IMR-90 (cell line): Measurements from ENCODE around the gene COPB1. TPM values are rescaled to one million over a fixed set of nuclear protein-coding genes. Genes with fewer than 3 reads are reported as not detected.

Experiments
- ATAC-seq: fragments of 200-7000 bp; cut with Tn5 transposase; 2 replicates; pipeline ENCODE4 v1.9.1; 2020; ENCODE audit warnings: low read depth, mild to moderate bottlenecking, moderate library complexity
- BruUV-seq: library from RNA; stranded (reverse); fragments of 400-500 nt; replicated peaks from 2 replicates; lab custom pipeline; 2021; lab: Mats Ljungman, UMichigan
- CTCF ChIA-PET: fragments of 300-600 bp; formaldehyde crosslinking; extraction: SDS; loops from one replicate; lab custom pipeline; 2021; ENCODE audit warnings: antibody characterized with exemption; lab: Yijun Ruan, JAX
- POLR2A ChIA-PET: fragments of 300-600 bp; sonication (Branson Sonifier 250); formaldehyde crosslinking; loops from one replicate; lab custom pipeline; 2022; ENCODE audit warnings: antibody characterized with exemption; ENCODE audit not compliant: unreplicated experiment; lab: Charles Lee
- DNase-seq: peaks from one replicate; pipeline ENCODE4 v3.0.0; 2013
- H2AFZ ChIP-seq: replicated peaks from 2 replicates; pipeline ENCODE3; 2013; ENCODE audit warnings: low read length, mild to moderate bottlenecking; ENCODE audit not compliant: poor library complexity
- H2AK5ac ChIP-seq: 2 replicates; pipeline ENCODE4 v1.6.1; 2013; ENCODE audit warnings: low read depth, low read length, inconsistent platforms
- H2AK9ac ChIP-seq: replicated peaks from 2 replicates; pipeline ENCODE3; 2013; ENCODE audit warnings: mild to moderate bottlenecking, low read depth, low read length, moderate library complexity; ENCODE audit not compliant: poor library complexity
- H2BK120ac ChIP-seq: 2 replicates; pipeline ENCODE4 v1.6.1; 2013; ENCODE audit warnings: low read depth, low read length, inconsistent platforms
- H2BK15ac ChIP-seq: 3 replicates; pipeline ENCODE4 v1.6.1; 2013; ENCODE audit warnings: low read depth, low read length, inconsistent platforms
- H2BK20ac ChIP-seq: 2 replicates; pipeline ENCODE4 v1.6.1; 2013; ENCODE audit warnings: low read depth, mild to moderate bottlenecking, inconsistent platforms, low read length, moderate library complexity
- H2BK5ac ChIP-seq: 2 replicates; pipeline ENCODE4 v1.6.1; 2013; ENCODE audit warnings: mild to moderate bottlenecking, low read depth, low read length, inconsistent platforms; ENCODE audit not compliant: poor library complexity, severe bottlenecking
- H3K14ac ChIP-seq: replicated peaks from 2 replicates; pipeline ENCODE4 v1.6.1; 2013; ENCODE audit warnings: low read depth, low read length, inconsistent platforms
- H3K18ac ChIP-seq: 2 replicates; pipeline ENCODE4 v1.6.1; 2013; ENCODE audit warnings: low read depth, low read length, control low read depth
- H3K23ac ChIP-seq: 2 replicates; pipeline ENCODE4 v1.6.1; 2013; ENCODE audit warnings: low read depth, low read length, inconsistent platforms
- H3K27ac ChIP-seq: 2 replicates; pipeline ENCODE4 v1.5.1; 2013; ENCODE audit warnings: mild to moderate bottlenecking, control low read depth, low read length; ENCODE audit not compliant: insufficient read depth
- H3K27me3 ChIP-seq: 2 replicates; pipeline ENCODE4 v1.6.1; 2013; ENCODE audit warnings: low read length; ENCODE audit not compliant: control insufficient read depth, insufficient read depth
- H3K36me3 ChIP-seq: 2 replicates; pipeline ENCODE4 v1.6.1; 2013; ENCODE audit warnings: low read length, mixed read lengths; ENCODE audit not compliant: control insufficient read depth, insufficient read depth
- H3K4ac ChIP-seq: 2 replicates; pipeline ENCODE4 v1.6.1; 2013; ENCODE audit warnings: low read depth, low read length, inconsistent platforms
- H3K4me1 ChIP-seq: 2 replicates; pipeline ENCODE4 v1.6.1; 2013; ENCODE audit warnings: low read length, mixed read lengths; ENCODE audit not compliant: control insufficient read depth, insufficient read depth
- H3K4me2 ChIP-seq: 2 replicates; pipeline ENCODE4 v1.6.1; 2013; ENCODE audit warnings: low read depth, mild to moderate bottlenecking, control low read depth, low read length, moderate library complexity
- H3K4me3 ChIP-seq: 2 replicates; pipeline ENCODE4 v1.5.1; 2013; ENCODE audit warnings: low read depth, mild to moderate bottlenecking, control low read depth, low read length, moderate library complexity; ENCODE audit not compliant: insufficient read depth
- H3K56ac ChIP-seq: 2 replicates; pipeline ENCODE4 v1.6.1; 2013; ENCODE audit warnings: low read length, inconsistent platforms; ENCODE audit not compliant: insufficient read depth; ENCODE audit errors: extremely low read depth
- H3K79me1 ChIP-seq, 2 experiments: 2 replicates each; pipeline ENCODE4 v1.6.1; 2013; ENCODE audit warnings: low read length in 2 of 2, inconsistent platforms in 1 of 2, low read depth in 1 of 2
- H3K9ac ChIP-seq: 2 replicates; pipeline ENCODE4 v1.6.1; 2013; ENCODE audit warnings: low read depth, low read length, control low read depth
- H3K9me1 ChIP-seq: 2 replicates; pipeline ENCODE4 v1.6.1; 2013; ENCODE audit warnings: low read length, inconsistent platforms; ENCODE audit not compliant: insufficient read depth
- H3K9me3 ChIP-seq: 2 replicates; pipeline ENCODE4 v1.6.1; 2013; ENCODE audit warnings: low read length; ENCODE audit not compliant: control insufficient read depth, insufficient read depth
- H4K20me1 ChIP-seq: 2 replicates; pipeline ENCODE4 v1.6.1; 2013; ENCODE audit warnings: low read length, inconsistent platforms; ENCODE audit not compliant: insufficient read depth
- H4K5ac ChIP-seq: 2 replicates; pipeline ENCODE4 v1.6.1; 2013; ENCODE audit warnings: mild to moderate bottlenecking, low read depth, low read length, control low read depth
- H4K8ac ChIP-seq, 2 experiments: 2 replicates each; pipeline ENCODE4 v1.6.1; 2013; ENCODE audit warnings: low read depth in 2 of 2, low read length in 2 of 2, control low read depth in 1 of 2, inconsistent platforms in 1 of 2
- H4K91ac ChIP-seq: 2 replicates; pipeline ENCODE4 v1.6.1; 2013; ENCODE audit warnings: low read depth, low read length, inconsistent platforms; ENCODE audit not compliant: insufficient read depth
- FOS ChIP-seq: fragments of 150-350 bp; IDR thresholded peaks from 2 replicates; pipeline ENCODE4 v1.6.1; 2016; ENCODE audit warnings: low read depth, low read length
- MAZ ChIP-seq: IDR thresholded peaks from 2 replicates; pipeline ENCODE4 v1.6.1; 2012; ENCODE audit warnings: low read depth, mild to moderate bottlenecking, low read length, improper control_type of control experiment, moderate library complexity, borderline replicate concordance
- dilution Hi-C: fragments of 300-500 bp; cut with HindIII; formaldehyde crosslinking; loops from one replicate; pipeline ENCODE4 v1.14.3; 2018; ENCODE audit warnings: low sequenced_read_pairs; ENCODE audit not compliant: unreplicated experiment
- in situ Hi-C: fragments of 300-500 bp; cut with MboI; formaldehyde crosslinking; loops from 3 replicates; pipeline ENCODE4 v1.14.3; 2019; ENCODE audit warnings: low sequenced_read_pairs, inconsistent platforms, mixed read lengths
- intact Hi-C: fragments of 100-400 bp; cut with micrococcal nuclease; formaldehyde crosslinking; loops from 2 replicates; pipeline ENCODE4 v1.10.0; 2022
- polyA plus RNA-seq, 3 experiments: library from polyadenylated mRNA; depleted of rRNA; stranded (reverse); fragments of >200 nt; gene quantifications; 2 replicates each; pipeline ENCODE4 v1.2.3, GENCODE V29; 2012; ENCODE audit warnings: low replicate concordance in 1 of 3
- total RNA-seq: library from RNA; depleted of rRNA; stranded (reverse); fragments of >200 nt; gene quantifications from 2 replicates; pipeline ENCODE4 v1.2.3, GENCODE V29; 2012

Gene COPB1
- total and polyA plus RNA-seq, 2 of the 4 experiments (the other 2 are of a cell fraction): 136 to 341 TPM

DNA sequence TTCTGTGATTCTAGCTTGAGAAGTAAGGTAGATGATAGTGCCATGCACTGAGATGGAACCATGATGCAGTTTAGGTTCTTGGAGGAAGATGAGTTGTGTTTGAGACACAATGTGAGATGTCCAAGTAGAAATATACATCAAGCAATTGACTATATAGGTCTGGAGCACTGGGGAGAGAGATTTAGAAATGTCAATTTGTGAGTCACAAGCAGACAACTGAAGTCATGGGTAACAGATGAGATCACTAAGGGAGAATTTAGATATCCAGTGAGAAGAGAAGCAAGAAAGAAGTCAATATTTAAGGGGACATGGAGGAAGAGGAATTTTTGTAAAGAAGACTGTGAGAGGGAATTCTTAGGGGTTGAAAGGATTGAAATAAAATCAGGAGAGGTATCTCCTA lies 75.5 kb downstream of the COPB1 start:
- Histone ChIP-seq H3K27me3 (no peaks in the 10 kb centered on the region), H4K5ac (peak overlapping the region; percentile 87; the same call in 1 of the 2 replicates), H3K4me2 (peak overlapping the region; percentile 63; the same call in 1 of the 2 replicates), H3K18ac (peak overlapping the region; percentile 100; the same call in 1 of the 2 replicates), H3K27ac (peak overlapping the region; percentile 64; the same call in 1 of the 2 replicates), H3K14ac (peak overlapping the region; percentile 70), H3K9ac (no peak overlapping the region; the same call in 1 of the 2 replicates), H2AK5ac (peak overlapping the region; percentile 52; the same call in 1 of the 2 replicates), H3K4ac (peak overlapping the region; percentile 92; the same call in 1 of the 2 replicates), H4K20me1 (no peaks in the 10 kb centered on the region), H3K4me1 (peaks cover 14% of the 10 kb centered on the region), H3K36me3 (no peaks in the 10 kb centered on the region), H2AFZ (no peak overlapping the region), H3K56ac (peak overlapping the region; percentile 60), H3K9me3 (no peaks in the 10 kb centered on the region), H3K79me1 (peaks cover 0 to 9% of the 10 kb centered on the region in 2 experiments; a peak in 1 of 4 replicates), H3K23ac (peak overlapping the region; percentile 59), H4K91ac (peak overlapping the region; percentile 78), H2AK9ac (no peak overlapping the region), H4K8ac (peak overlapping the region; percentile 89 to 94), H3K9me1 (peaks cover 13% of the 10 kb centered on the region), H3K4me3 (no peak overlapping the region), H2BK5ac (peak overlapping the region; percentile 90), H2BK15ac (peak overlapping the region; percentile 61; the same call in 2 of the 3 replicates), H2BK20ac (peak overlapping the region; percentile 89), H2BK120ac (peak overlapping the region; percentile 92)
- TF ChIP-seq FOS (peak; percentile 40; the same call in 1 of the 2 replicates), MAZ (no peak)
- ATAC-seq (peak; percentile 16), DNase-seq (peak; percentile 80)
- POLR2A ChIA-PET: no interaction called here
- in situ Hi-C loops: no loop called here
- dilution Hi-C loops: no loop called here
- intact Hi-C loops: loop anchor here (5.0 kb wide), 1 partner anchor 42 kb away; no protein-coding TSS in a partner anchor
- BruUV-seq: no TSS peak
- CTCF ChIA-PET: interaction anchor here (0.9 to 2.3 kb wide), 2 partner anchors 12 to 31 kb away, joined by 3 to 5 read pairs; no protein-coding TSS in a partner anchor
